Activated CD4-positive, CD25-positive, alpha-beta regulatory T cell treated with anti-CD3 and anti-CD28 coated beads, Interleukin-2, amount 50 U/mL, for 16 hours (primary cell): ENCODE data around the gene ANK3.

Experiments used
- DNase-seq: peaks from one replicate; pipeline ENCODE4 v3.0.0-alpha.2; 2020; ENCODE audit warnings: low read depth, low spot score

The ANK3 gene

DNA sequence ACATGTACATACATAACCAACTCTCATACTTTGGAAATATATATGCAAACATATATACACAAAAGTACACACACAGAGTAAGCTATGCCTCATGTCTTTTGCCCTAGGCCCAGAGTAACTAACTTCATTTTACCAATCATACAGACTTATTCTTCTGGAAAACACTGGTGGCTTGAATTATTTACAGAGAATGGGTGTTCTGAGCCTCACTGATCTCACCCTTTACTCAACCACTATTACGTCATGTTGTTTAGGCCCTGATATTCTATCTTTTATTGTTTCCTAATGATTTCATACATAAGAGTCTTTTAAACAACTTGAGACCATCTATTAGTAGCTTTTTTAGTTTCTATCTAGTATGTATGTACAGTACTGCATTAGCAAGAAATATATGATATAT, 43.0 kb downstream of the ANK3 start:
- no peak for DNase-seq

GRCh38 chr10:60343254-60343653, 46.4 kb downstream of the ANK3 start:
- no peak for DNase-seq

DNA sequence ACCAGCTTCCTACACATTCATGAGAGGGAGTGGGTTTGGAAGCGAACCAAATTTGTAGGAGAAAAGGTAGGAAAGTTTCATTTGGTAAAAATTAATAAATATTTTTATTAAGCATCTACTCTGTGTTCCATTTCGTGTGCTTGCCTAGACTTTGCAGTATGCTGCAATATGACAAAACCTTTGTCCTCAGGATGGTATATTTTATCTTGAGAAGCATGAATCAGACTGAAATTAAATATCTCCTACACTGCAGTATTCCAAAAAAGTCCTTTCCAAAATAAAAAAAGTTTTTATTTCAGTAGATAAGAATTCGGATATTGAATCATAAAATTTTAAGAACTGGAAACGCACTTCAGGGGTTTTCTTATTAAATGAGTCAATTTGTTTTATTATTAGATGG, 47.7 kb downstream of the ANK3 start:
- no peak for DNase-seq

- DNase-seq: no peak
Observed at GRCh38 chr10:60340973-60341372, 48.7 kb downstream of the ANK3 start.

DNA sequence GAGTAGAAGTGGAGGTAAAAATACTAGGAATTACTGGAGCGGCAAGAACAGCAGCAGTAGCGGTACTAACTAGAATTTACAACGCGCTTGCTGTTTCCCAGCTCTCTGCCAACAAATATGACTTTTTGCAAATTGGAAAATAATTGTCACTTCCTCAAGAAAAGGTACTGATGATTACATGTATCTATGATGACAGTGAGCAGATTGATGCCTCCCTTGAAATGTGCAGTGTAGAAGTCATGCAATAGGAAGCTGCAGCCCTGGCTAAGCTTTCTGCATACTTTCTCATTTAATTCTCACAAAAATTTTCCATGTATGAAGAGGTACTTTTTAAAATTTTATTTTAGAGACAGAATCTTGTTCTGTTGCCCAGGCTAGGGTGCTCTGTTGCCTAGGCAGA, 49.9 kb downstream of the ANK3 start:
- no peak for DNase-seq

DNA sequence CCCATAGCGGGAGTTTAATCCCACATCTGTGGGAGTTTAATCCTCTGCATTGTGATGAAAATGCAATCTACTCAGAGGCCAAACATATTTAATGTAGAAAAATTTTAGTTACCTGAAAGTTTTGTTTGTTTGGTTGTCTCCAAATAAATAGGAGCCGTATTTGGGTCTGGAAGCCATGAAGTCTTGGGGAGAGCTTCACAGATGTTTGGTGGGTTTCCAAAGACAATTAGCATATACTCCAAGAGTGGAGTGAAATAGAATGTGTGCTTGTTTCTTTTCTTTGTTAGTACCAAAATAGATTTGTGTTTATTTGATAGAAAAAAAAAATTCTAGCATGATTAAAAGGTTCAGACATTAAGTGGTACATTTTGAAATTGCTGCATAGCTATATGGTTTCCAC, 50.9 kb downstream of the ANK3 start:
- DNase-seq: no peak

GRCh38 chr10:60338002-60338564, 51.6 kb downstream of the ANK3 start:
- no peak for DNase-seq

- DNase-seq: no peak
Observed at GRCh38 chr10:60336901-60337630, 52.6 kb downstream of the ANK3 start.

GRCh38 chr10:60335708-60336107, 54.0 kb downstream of the ANK3 start:
- no peak for DNase-seq

- DNase-seq: no peak
Observed at GRCh38 chr10:60334991-60335390, 54.7 kb downstream of the ANK3 start.

GRCh38 chr10:60332371-60332770, 57.3 kb downstream of the ANK3 start:
- DNase-seq: no peak

- DNase-seq: no peak
Observed at GRCh38 chr10:60331886-60332285, 57.8 kb downstream of the ANK3 start.

DNA sequence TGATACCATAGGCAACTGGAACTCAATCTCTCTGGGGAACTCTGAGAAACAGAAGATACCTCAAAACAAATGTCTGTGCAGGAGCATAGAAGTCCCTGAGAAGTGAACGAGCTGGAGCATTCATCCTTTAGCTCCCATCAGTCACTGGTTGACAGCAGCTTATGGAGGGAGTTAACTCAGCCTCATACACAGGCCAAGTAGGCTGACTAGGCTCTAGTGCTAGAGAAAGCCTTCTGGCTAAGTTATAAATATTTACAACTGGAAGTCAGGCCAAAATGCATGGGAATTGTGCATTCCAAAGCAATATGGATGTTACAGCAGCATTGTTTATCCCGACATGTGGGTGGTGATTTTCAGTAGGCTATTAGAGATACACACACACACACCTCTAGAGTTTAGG, 66.5 kb downstream of the ANK3 start:
- no peak for DNase-seq

GRCh38 chr10:60320666-60321065, 69.0 kb downstream of the ANK3 start:
- DNase-seq: no peak

- no peak for DNase-seq
Observed at GRCh38 chr10:60316029-60316428, 73.6 kb downstream of the ANK3 start.

DNA sequence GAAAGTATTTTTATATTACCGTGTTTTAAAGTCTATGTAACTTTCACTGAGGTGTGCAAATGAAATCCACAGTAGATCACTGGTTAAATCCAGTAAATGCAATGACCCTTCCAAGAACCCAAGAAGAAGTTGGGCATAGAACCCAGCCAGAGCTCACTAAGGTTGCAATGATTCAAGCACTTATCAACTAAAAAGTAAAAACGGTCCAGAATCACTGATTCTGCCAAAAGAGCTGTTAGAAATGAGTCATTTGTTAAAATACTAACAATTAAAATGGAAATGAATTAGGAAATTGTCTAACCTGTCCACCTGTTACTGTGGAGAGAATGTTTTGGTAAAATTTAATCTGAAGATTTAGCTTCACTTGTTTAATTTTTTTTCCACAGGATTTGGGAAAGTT, 74.4 kb downstream of the ANK3 start:
- no peak for DNase-seq

- DNase-seq: no peak
Observed at GRCh38 chr10:60314069-60314940, 75.4 kb downstream of the ANK3 start.

DNA sequence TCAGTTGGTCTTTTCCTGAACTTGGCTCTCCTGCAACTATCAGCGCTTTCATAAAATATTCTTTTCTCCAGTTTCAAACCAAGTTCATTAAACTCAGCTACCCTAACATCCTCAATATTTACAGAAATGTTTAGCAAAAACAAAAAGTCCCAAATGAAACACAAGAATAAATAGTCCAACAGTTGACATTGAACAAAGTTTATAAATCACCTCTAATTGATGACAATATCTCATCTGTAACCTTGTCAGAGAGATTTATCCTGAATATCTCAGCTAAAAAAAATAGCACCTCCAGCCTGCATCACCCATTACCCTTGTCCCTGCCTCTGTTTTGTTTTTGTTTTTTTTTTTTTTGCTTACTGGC, 76.1 kb downstream of the ANK3 start:
- DNase-seq: no peak

DNA sequence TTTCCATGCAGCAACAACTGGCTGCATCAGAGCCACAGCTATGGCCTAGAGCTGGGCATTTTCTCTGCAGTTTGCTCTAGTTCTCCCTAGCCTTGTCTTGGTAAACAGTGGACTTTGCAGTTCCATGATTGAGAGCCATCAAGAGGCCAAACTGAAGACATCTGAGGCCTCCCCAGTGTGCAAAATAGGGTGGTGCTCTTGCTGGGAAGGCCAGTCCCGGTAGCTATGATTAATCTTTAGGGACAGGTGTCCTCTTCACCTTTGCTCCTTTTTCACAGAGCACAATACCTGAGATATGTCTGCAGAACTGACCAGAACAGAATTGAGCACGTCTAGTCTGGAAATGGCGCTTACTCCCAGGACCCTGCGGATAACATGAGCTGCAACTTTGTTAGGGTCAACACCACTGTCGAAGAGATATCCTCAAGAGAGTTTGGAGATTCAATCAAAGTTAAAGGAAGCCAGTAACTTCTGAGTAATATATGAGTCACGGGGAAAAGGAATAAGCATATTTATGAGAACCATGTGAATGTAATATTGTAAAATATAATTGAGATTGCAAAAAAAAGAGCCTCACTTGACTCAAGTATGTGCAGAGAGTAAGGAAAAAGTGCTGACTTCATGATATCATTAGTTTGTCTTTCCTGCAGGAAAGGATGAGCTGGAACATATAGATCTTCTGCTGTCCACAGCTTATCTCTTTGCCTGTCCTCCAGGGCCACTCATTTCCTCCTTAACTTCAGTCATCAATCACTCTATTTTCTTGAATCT, 76.7 kb downstream of the ANK3 start:
- DNase-seq: no peak

DNA sequence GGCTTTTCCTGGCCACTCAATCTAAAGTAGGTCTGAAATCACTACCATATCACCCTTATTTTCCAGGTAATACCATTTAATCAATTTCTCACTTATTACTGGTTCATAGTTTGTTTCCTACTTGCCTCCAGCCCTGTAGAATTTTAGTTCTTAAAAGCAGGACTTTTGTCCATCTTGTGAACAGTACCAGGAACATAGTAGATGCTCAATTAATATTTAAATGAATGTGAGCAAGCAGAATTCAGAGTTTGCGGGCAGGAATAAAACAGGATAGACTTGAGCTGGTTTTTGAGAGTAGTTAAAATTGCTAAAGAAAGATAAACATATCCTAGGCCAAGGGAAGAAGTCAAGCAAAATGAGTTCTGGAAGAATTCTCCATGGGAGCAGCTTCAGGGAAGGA, 77.9 kb downstream of the ANK3 start:
- DNase-seq: no peak

GRCh38 chr10:60310740-60311139, 78.9 kb downstream of the ANK3 start:
- DNase-seq: no peak

DNA sequence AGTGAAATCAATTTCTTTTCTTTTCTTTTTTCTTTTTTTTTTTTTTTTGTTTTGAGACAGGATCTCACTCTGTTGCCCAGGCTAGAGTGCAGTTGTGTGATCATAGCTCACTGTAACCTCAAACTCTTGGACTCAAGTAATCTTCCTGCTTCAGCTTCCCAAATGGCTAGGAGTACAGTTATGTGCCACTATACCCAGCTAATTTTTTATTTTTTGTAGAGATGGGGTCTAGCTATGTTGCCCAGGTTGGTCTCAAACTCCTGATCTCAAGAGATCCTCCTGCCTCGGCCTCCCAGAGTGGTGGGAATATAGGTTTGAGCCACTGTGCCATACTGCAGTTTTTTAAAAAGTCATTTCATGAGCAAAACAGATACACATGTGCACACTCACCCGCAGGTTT, 79.8 kb downstream of the ANK3 start:
- DNase-seq: no peak
